ENCODE measurements around the gene SCNN1G.

Gene SCNN1G

GRCh38 chr16:23206986-23207385 is 24.4 kb downstream of the SCNN1G start:
- DNase-seq = no peak
- no peak overlapping the region for H2BK5ac ChIP-seq (ENCODE audit: low read depth, low read length, poor library complexity, severe bottlenecking)
- H4K91ac ChIP-seq (ENCODE audit: low read length) = no peak overlapping the region
- no peak overlapping the region for H3K14ac ChIP-seq (ENCODE audit: low read length in 2 of 2)
- no peak overlapping the region for H2BK12ac ChIP-seq (ENCODE audit: low read length in 2 of 2)
- H3K4me1 ChIP-seq (ENCODE audit: control insufficient read depth, insufficient read depth, low read depth, low read length) = no peaks in the 10 kb centered on the region
- H3K23ac ChIP-seq (ENCODE audit: low read length in 2 of 2) = no peak overlapping the region
- no peak overlapping the region for H3K4me2 ChIP-seq (ENCODE audit: low read length, poor library complexity, severe bottlenecking)
- peaks cover 5 to 11% of the 10 kb centered on the region in 2 experiments for H3K27me3 ChIP-seq (ENCODE audit: control insufficient read depth in 1 of 2, insufficient read depth in 1 of 2, low read length in 2 of 2)
- H4K8ac ChIP-seq (ENCODE audit: low read length) = no peak overlapping the region
- no peaks in the 10 kb centered on the region for H3K9me3 ChIP-seq (ENCODE audit: control insufficient read depth, low read length)
- no peak overlapping the region for H3K9ac ChIP-seq (ENCODE audit: low read length)
- H2AFZ ChIP-seq (ENCODE audit: low read depth, low read length) = no peak overlapping the region
- no peaks in the 10 kb centered on the region for H3K36me3 ChIP-seq (ENCODE audit: control insufficient read depth in 1 of 2, insufficient read depth in 2 of 2, low read depth in 1 of 2, low read length in 2 of 2)
- H3K79me1 ChIP-seq (replicated peaks; ENCODE audit: low read length, poor library complexity, severe bottlenecking) = no peaks in the 10 kb centered on the region
- no peak overlapping the region for H3K18ac ChIP-seq (ENCODE audit: low read depth in 1 of 2, low read length in 2 of 2)
- H2BK120ac ChIP-seq (ENCODE audit: low read depth, low read length) = no peak overlapping the region
- no peak overlapping the region for H2AK5ac ChIP-seq (ENCODE audit: low read length, severe bottlenecking)
- WGBS = 68% methylated on average over 7 of the region's 7 CpGs
- no peak overlapping the region for H3K27ac ChIP-seq (ENCODE audit: low read length, poor library complexity, severe bottlenecking)
- H3K4me3 ChIP-seq (ENCODE audit: insufficient read depth in 1 of 2, low read depth in 1 of 2, low read length in 2 of 2) = no peak overlapping the region
- no peak overlapping the region for H2BK15ac ChIP-seq (ENCODE audit: low read depth, poor library complexity, severe bottlenecking)
- H3K4ac ChIP-seq (ENCODE audit: low read depth in 1 of 2, low read length in 2 of 2) = no peak overlapping the region

- Histone ChIP-seq H3K9me3 (ENCODE audit: control insufficient read depth, low read length) (no peaks in the 10 kb centered on the region), H2BK15ac (ENCODE audit: low read depth, poor library complexity, severe bottlenecking) (no peak overlapping the region), H4K91ac (ENCODE audit: low read length) (no peak overlapping the region), H3K27me3 (ENCODE audit: control insufficient read depth in 1 of 2, insufficient read depth in 1 of 2, low read length in 2 of 2) (peaks cover 5 to 9% of the 10 kb centered on the region in 2 experiments), H3K14ac (ENCODE audit: low read length in 2 of 2) (no peak overlapping the region), H3K36me3 (ENCODE audit: control insufficient read depth in 1 of 2, insufficient read depth in 2 of 2, low read depth in 1 of 2, low read length in 2 of 2) (no peaks in the 10 kb centered on the region), H2BK5ac (ENCODE audit: low read depth, low read length, poor library complexity, severe bottlenecking) (no peak overlapping the region), H3K4me1 (ENCODE audit: control insufficient read depth, insufficient read depth, low read depth, low read length) (no peaks in the 10 kb centered on the region), H2BK12ac (ENCODE audit: low read length in 2 of 2) (no peak overlapping the region), H3K4me3 (ENCODE audit: insufficient read depth in 1 of 2, low read depth in 1 of 2, low read length in 2 of 2) (no peak overlapping the region), H2AK5ac (ENCODE audit: low read length, severe bottlenecking) (no peak overlapping the region), H2BK120ac (ENCODE audit: low read depth, low read length) (no peak overlapping the region), H3K4me2 (ENCODE audit: low read length, poor library complexity, severe bottlenecking) (no peak overlapping the region), H3K4ac (ENCODE audit: low read depth in 1 of 2, low read length in 2 of 2) (no peak overlapping the region), H4K8ac (ENCODE audit: low read length) (no peak overlapping the region), H2AFZ (ENCODE audit: low read depth, low read length) (no peak overlapping the region), H3K79me1 (replicated peaks; ENCODE audit: low read length, poor library complexity, severe bottlenecking) (no peaks in the 10 kb centered on the region), H3K27ac (ENCODE audit: low read length, poor library complexity, severe bottlenecking) (no peak overlapping the region), H3K23ac (ENCODE audit: low read length in 2 of 2) (no peak overlapping the region), H3K9ac (ENCODE audit: low read length) (no peak overlapping the region), H3K18ac (ENCODE audit: low read depth in 1 of 2, low read length in 2 of 2) (no peak overlapping the region)
- 65% methylated on average over 3 of the region's 3 CpGs for WGBS
- DNase-seq = no peak
These were observed 24.9 kb downstream of the SCNN1G start for GRCh38 chr16:23207485-23207884.

GRCh38 chr16:23209606-23210005 is 27.1 kb downstream of the SCNN1G start:
- Histone ChIP-seq H3K9me3 (ENCODE audit: control insufficient read depth, low read length) (no peaks in the 10 kb centered on the region), H3K36me3 (ENCODE audit: control insufficient read depth in 1 of 2, insufficient read depth in 2 of 2, low read depth in 1 of 2, low read length in 2 of 2) (no peaks in the 10 kb centered on the region), H2BK120ac (ENCODE audit: low read depth, low read length) (no peak overlapping the region), H3K4me1 (ENCODE audit: control insufficient read depth, insufficient read depth, low read depth, low read length) (no peaks in the 10 kb centered on the region), H4K8ac (ENCODE audit: low read length) (no peak overlapping the region), H3K79me1 (replicated peaks; ENCODE audit: low read length, poor library complexity, severe bottlenecking) (no peaks in the 10 kb centered on the region), H3K14ac (ENCODE audit: low read length in 2 of 2) (no peak overlapping the region), H2BK12ac (ENCODE audit: low read length in 2 of 2) (no peak overlapping the region), H2BK5ac (ENCODE audit: low read depth, low read length, poor library complexity, severe bottlenecking) (no peak overlapping the region), H3K4me3 (ENCODE audit: insufficient read depth in 1 of 2, low read depth in 1 of 2, low read length in 2 of 2) (no peak overlapping the region), H3K23ac (ENCODE audit: low read length in 2 of 2) (no peak overlapping the region), H3K18ac (ENCODE audit: low read depth in 1 of 2, low read length in 2 of 2) (no peak overlapping the region), H3K4me2 (ENCODE audit: low read length, poor library complexity, severe bottlenecking) (no peak overlapping the region), H3K9ac (ENCODE audit: low read length) (no peak overlapping the region), H2AK5ac (ENCODE audit: low read length, severe bottlenecking) (no peak overlapping the region), H3K4ac (ENCODE audit: low read depth in 1 of 2, low read length in 2 of 2) (no peak overlapping the region), H3K27ac (ENCODE audit: low read length, poor library complexity, severe bottlenecking) (no peak overlapping the region), H2BK15ac (ENCODE audit: low read depth, poor library complexity, severe bottlenecking) (no peak overlapping the region), H2AFZ (ENCODE audit: low read depth, low read length) (no peak overlapping the region), H3K27me3 (ENCODE audit: control insufficient read depth in 1 of 2, insufficient read depth in 1 of 2, low read length in 2 of 2) (peaks cover 5 to 6% of the 10 kb centered on the region in 2 experiments), H4K91ac (ENCODE audit: low read length) (no peak overlapping the region)
- 85% methylated on average over 9 of the region's 9 CpGs for WGBS
- no peak for DNase-seq

GRCh38 chr16:23213831-23214230 is 31.3 kb downstream of the SCNN1G start:
- Histone ChIP-seq H3K4me1 (ENCODE audit: control insufficient read depth, insufficient read depth, low read depth, low read length) (no peaks in the 10 kb centered on the region), H2BK15ac (ENCODE audit: low read depth, poor library complexity, severe bottlenecking) (no peak overlapping the region), H3K79me1 (replicated peaks; ENCODE audit: low read length, poor library complexity, severe bottlenecking) (no peaks in the 10 kb centered on the region), H3K4me2 (ENCODE audit: low read length, poor library complexity, severe bottlenecking) (no peak overlapping the region), H3K27me3 (ENCODE audit: control insufficient read depth in 1 of 2, insufficient read depth in 1 of 2, low read length in 2 of 2) (no peaks in the 10 kb centered on the region), H3K14ac (ENCODE audit: low read length in 2 of 2) (no peak overlapping the region), H3K4ac (ENCODE audit: low read depth in 1 of 2, low read length in 2 of 2) (no peak overlapping the region), H2AK5ac (ENCODE audit: low read length, severe bottlenecking) (no peak overlapping the region), H2AFZ (ENCODE audit: low read depth, low read length) (no peak overlapping the region), H3K4me3 (ENCODE audit: insufficient read depth in 1 of 2, low read depth in 1 of 2, low read length in 2 of 2) (no peak overlapping the region), H3K9me3 (ENCODE audit: control insufficient read depth, low read length) (no peaks in the 10 kb centered on the region), H3K36me3 (ENCODE audit: control insufficient read depth in 1 of 2, insufficient read depth in 2 of 2, low read depth in 1 of 2, low read length in 2 of 2) (no peaks in the 10 kb centered on the region), H2BK12ac (ENCODE audit: low read length in 2 of 2) (no peak overlapping the region), H3K9ac (ENCODE audit: low read length) (no peak overlapping the region), H2BK120ac (ENCODE audit: low read depth, low read length) (no peak overlapping the region), H3K23ac (ENCODE audit: low read length in 2 of 2) (no peak overlapping the region), H3K18ac (ENCODE audit: low read depth in 1 of 2, low read length in 2 of 2) (no peak overlapping the region), H2BK5ac (ENCODE audit: low read depth, low read length, poor library complexity, severe bottlenecking) (no peak overlapping the region), H4K8ac (ENCODE audit: low read length) (no peak overlapping the region), H3K27ac (ENCODE audit: low read length, poor library complexity, severe bottlenecking) (no peak overlapping the region), H4K91ac (ENCODE audit: low read length) (no peak overlapping the region)
- DNase-seq = no peak
- 71% methylated on average over 3 of the region's 3 CpGs for WGBS
